T-helper 2 cell (primary cell): Measurements from ENCODE around the gene ERC2.
A peak's percentile ranks its signal among the peaks of the same experiment; 100 is the strongest.
"Not testable (repeated sequence)": the region's sequence is repeated elsewhere in the genome, so short reads cannot be mapped to it uniquely, and the experiment has no call there.

Experiments
- DNase-seq, 5 experiments: peaks; one replicate each; pipeline versions ENCODE4 v3.0.0 to v3.0.0-alpha.2; 2012 to 2022
- total RNA-seq, 2 donors: gene quantifications; one replicate each; lab custom pipeline; 2026; lab: John Stamatoyannopoulos, UW

The ERC2 gene
- 0 to 0.13 reads per million in 2 donors for total RNA-seq

DNA sequence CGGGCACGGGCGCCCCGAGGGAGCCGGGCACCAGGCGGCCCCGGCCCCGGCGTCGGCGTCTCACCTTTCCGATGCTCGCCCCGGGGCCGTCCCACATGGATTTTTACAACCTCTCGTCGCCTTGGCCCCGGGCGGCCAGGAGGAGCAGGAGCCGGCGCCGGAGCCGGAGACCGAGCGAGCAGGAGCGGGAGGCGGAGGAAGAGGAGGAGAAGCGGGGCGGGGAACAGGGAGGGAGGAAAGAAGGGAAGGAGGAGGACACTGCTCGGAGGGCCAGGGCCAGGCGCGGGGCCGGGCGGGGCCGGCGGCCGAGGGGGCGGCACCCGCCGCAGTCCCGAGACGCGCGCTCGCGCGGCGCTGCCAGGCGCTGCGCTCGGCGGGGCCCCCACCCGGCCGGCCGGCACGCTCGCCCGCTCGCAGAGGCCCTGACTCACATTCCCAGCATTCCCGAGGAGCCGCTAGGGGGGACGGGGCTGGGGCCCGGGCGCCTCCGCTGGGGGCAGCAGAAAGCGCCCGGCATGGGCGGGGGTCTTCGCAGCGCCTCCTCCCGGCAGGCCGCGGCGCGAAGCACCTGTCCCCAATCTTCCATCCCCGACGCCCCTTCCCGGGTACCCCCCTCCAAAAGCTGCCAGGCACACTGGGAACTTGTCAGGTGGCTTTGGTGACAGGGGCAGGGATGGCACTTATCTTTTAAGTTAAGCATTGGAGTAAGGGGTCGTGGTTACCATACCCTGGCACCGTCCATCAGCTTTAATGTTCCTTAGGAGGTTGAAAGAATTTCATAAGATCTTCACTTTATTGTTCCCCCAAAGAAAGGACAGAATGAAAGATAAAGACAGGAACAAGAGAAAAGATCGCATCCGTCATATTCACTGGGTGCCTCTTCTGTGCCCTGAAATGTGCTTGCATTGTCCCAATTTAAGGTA, at the start of gene ERC2:
TSS of gene ERC2 (minus strand) at position 284 of the 923 bp plus-strand sequence.
- no peak for DNase-seq

GRCh38 chr3:56502738-56503137, 34.5 kb upstream of the ERC2 start:
- no peak for DNase-seq

- DNase-seq, result not testable (repeated sequence)
These were observed 28.1 kb upstream of the ERC2 start for GRCh38 chr3:56496376-56496775.

DNA sequence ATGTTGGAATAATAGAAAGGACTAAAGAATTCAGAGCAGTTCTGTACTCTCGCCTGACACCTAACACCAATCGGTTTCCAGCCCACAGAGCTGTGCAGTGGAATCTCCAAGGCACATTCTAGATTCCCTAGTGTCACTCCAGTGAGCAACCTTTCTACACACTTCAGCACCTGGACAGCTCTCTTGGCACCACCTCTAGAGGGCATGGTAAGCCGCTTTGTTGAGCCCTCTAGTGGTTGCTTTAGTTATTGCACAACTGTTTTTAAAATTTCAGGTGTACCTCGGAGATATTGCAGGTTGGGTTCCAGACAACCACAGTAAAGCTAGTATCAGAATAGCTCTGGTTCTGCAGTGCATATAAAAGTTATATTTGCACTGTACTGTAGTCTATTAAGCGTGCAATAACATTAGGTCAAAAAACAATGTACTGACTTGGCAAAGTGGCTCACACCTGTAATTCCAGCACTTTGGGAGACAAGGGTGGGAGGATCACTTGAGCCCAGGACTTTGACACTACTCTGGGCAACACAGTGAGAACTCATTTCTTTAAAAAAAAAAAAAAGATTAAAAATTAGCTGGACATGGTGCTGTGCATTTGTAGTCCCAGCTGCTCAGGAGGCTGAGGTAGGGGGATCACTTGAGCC, 26.5 kb upstream of the ERC2 start:
- DNase-seq, result peak; percentile 17 to 82 (median 55)

DNA sequence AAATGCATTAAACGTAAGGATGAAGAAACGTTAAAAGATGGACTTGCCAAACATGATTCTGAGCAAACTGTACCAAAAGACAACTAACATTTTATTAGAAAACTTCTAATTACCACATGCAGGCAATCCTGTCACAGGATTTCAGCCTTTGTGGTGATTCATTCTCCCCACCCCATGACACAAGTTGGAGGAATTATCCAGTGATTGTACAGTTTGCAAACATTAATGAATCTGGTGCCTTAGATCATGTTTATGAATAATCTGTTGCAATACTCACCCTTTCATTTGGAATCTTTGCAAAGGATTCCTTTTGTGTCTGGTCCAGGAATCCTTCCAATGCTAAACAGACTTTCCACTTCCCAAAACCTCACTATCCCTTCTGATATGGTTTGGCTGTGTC, 23.3 kb upstream of the ERC2 start:
- DNase-seq, result no peak

DNA sequence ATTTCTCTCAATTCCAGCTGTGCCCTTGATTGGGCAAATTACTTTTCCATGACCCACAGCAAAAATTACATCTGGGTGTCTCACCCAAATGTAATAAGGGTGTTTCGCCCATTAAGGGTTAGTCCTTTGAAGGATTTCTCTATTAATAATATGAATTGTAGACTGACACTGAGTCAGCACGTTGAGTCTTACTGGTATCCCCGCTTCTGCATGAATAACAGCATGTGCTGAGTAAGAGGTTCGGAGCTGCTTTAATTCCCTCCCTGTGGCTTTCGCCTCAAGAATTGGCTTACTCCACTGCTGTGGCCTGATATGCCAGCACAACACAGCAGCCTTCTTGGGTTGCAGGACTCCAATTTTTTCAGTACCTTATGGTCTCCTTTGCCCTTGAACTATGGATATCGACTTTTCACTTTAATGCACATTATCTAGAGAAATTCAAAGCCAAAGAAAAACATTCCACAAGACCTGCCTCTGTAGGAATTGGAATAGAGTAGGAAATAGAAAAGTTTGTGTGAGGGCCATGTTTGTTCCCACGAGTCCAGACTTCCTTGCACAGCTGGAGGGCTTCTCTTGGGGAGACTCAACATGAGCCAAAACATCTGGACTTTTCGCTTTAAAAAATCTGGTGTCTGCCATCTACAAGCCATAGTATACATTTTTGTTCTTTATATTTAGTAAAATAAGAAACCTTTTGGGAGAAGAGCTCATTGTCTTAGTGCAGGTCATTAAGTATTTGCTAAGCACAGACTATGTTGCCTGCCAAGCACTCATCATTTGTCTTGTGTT, 20.7 kb upstream of the ERC2 start:
- DNase-seq, result no peak

GRCh38 chr3:56484525-56485032, 16.3 kb upstream of the ERC2 start:
- no peak for DNase-seq

DNA sequence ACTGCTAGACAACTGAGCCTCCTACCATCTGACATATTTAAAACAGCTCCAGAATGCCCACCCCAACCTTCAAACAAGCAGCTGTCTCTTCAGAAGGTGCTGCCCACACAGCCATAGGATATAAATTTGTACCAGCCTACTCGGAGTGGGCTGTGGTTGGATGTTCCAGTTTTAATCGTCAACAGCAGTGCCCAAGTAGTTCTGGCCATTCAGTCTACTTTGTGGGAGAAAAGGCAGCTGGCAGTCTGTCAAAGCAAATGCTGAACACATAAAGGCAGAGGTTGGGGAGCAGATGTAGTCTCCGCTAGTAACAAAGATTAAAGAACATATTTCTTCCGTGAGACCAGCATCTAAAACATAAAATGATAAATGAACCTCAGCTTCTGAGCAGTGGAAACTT, 15.9 kb upstream of the ERC2 start:
- no peak for DNase-seq

GRCh38 chr3:56477646-56478045, 9.4 kb upstream of the ERC2 start:
- DNase-seq, result no peak

- DNase-seq, result no peak
These were observed 8.5 kb upstream of the ERC2 start for GRCh38 chr3:56476771-56477170.

GRCh38 chr3:56471771-56472170, 3.5 kb upstream of the ERC2 start:
- no peak for DNase-seq

DNA sequence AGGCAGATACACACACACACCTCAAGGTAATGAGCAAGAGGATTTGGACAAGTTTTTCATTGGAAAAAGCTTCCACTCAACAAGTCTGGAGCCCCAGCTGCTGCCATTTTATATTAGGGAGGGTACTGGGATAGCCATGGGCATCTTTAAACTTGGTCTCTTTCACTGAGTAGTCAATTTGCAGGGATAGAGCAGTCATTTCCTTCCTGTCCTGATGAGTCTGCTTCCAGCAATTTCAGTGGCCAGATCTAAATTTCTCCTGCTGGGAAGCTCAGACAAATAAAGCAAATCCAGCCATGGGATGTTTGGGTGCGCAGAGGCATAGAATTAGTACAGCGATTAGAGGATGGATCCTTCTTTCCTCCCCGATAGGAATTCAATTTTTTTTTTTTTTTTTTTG, 874 bp upstream of the ERC2 start:
- DNase-seq, result no peak

GRCh38 chr3:56467801-56468183, 475 bp downstream of the ERC2 start:
- DNase-seq, result no peak

DNA sequence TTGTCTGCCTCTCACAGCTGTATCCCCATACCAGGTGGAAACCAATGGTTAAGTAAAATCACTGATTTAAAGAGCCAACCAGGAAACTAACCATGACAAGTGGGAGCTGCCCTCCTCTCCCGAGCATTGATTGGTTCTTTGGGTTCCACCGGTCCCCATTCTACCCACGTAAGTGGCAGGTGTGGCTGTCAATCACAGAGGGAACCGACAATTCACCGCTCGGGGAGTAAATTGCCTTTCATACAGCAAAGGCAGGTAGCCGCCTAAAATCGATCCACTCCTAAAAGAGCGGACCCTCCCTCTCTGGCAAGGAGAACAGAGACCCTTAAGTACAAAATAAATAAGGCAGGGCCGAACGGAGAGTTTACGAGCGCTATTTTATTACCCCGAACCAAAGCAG, 1.2 kb downstream of the ERC2 start:
- DNase-seq, result peak in 1 of 5 experiments; percentile 70

GRCh38 chr3:56459719-56460118, 8.5 kb downstream of the ERC2 start:
- no peak for DNase-seq

DNA sequence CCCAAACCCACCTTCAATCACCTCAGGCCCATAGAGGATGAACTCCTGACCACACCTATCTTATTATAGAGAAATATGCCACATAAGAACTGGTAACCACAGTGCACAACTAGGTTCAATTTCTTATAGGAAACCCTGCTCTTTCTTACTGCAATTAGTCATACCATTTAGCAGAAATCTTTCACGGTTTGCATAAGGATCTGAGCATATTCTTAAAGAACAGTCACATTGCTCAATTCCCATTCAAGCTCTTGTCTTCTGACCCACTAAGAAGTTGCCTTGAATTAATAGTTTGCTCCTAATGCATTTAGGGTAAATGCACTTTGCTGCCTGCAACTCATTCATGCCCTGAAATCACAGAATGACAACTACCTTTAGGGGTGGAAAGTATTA, 9.2 kb downstream of the ERC2 start:
- peak in 1 of 5 experiments; percentile 32 for DNase-seq

DNA sequence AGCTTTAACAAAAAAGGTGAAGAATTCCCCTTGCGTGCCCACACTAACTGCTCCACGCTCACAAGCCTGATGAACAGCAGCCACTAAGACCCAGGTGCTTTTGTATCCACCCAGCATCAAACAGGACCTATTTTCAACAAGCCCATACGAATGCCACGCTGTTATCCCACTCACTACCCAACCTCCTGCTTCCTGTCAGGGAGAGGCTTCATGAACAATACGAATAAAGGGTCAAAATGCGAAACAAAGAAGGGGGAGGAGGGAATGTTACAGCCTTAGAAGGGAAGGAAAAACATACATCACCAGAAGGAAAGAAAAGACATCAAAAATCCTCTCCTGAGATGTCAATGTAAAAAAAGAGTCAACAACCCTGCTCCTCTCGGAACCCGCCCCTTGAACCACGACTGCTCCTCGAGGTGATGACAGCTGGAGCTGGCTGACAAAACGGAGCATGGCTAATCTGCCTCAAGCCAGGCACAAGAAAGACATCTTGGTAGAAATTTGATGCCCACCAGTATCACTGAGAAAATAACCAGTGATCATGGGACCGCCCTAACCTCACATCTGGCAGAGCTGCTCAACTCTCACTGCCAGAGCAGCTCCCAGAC, 9.7 kb downstream of the ERC2 start:
- no peak for DNase-seq

GRCh38 chr3:56456117-56456516, 12.2 kb downstream of the ERC2 start:
- no peak for DNase-seq

DNA sequence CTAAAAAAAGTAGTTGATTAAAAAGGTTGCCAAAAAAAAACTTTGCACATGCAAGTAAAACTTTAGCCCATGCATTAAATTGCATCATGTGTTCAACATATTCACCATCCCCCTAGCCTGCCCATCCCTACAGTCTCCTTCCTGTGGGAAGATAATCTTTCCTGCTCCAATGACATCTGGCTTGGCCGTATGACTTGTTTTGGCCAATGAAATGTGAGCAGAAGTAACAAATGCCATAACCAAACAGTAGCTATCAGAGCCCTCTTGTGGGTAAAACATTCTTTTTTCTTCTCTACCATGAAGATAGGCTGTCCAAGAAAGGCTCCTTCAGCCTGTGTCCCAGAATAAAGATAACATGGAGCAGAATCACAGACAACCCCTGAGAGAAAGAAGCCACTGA, 15.3 kb downstream of the ERC2 start:
- no peak for DNase-seq

DNA sequence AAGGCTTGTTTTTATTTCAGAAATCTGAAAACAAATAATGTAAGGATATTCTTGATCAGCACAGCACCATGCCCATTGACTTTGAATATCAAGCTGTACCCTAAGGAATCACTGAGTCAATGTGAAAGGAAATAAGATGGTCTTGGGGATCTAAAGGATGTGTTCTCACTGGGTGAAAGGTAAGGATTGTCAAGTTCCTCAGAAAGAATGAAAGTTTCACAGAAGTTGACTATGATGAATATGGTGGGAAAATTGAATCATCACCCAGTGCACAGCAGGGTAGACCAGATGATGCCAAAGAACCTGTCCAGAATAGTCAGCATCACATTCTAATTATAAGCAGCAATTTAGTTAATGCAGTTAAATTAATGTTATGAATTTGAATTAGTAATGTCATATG, 16.2 kb downstream of the ERC2 start:
- no peak for DNase-seq

GRCh38 chr3:56443372-56443771, 24.9 kb downstream of the ERC2 start:
- DNase-seq, result no peak

- DNase-seq, result no peak
These were observed 39.6 kb downstream of the ERC2 start for GRCh38 chr3:56428667-56429066.

DNA sequence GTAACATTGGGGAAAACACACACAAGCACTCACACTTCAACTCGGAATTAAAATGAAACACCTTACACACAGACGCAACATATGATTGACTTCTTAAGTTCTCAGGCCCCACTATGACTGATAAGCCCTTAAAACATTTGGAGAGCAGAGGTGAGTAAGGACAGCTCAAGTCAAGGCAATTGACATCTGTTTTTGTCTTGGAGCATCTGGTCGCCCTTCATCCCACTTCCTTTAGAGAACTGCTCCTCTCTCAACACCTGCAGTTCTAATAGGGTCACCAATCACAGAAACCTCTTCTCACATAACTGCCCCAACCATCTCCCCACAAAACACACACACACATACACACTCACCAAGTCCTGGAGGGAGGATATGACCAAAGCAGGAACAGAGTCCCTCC, 43.4 kb downstream of the ERC2 start:
- no peak for DNase-seq
